DOHH2 (cell line): Measurements from ENCODE around the gene MAP4K3.

Experiments used
- CTCF ChIP-seq: fragments of 200-600 bp; sonication (generic); IDR thresholded peaks from one replicate; pipeline ENCODE4 v1.5.1; 2014; ENCODE audit warnings: antibody characterized with exemption, mild to moderate bottlenecking, low read depth, low read length; ENCODE audit not compliant: poor library complexity, severe bottlenecking
- EZH2phosphoT487 ChIP-seq: fragments of 200-600 bp; sonication (generic); IDR thresholded peaks from 2 replicates; pipeline ENCODE4 v1.6.1; 2017; ENCODE audit warnings: borderline replicate concordance, mild to moderate bottlenecking, antibody characterized with exemption, low read length, moderate library complexity, mixed read lengths

- no peak for TF ChIP-seq CTCF
- TF ChIP-seq EZH2phosphoT487, result no peak
Observed at GRCh38 chr2:39380525-39381150, 56.4 kb downstream of the MAP4K3 start.
